HG03045 (cell line): Measurements from ENCODE around the gene MEIS2.

Experiments
- ATAC-seq: cut with Tn5 transposase; IDR thresholded peaks from one replicate; pipeline ENCODE4 v1.9.1; 2021; ENCODE audit warnings: mild to moderate bottlenecking, moderate library complexity; ENCODE audit not compliant: unreplicated experiment

The MEIS2 gene

GRCh38 chr15:36841193-36841592, 259.2 kb downstream of the MEIS2 start:
- no peak for ATAC-seq
